IPS DF 6.9 (cell line): ENCODE data around the gene TTBK1.

ENCODE experiments used
- DNase-seq: peaks from one replicate; pipeline ENCODE4 v3.0.0-alpha.2; 2013; ENCODE audit warnings: low read depth, low spot score
- H3K27ac ChIP-seq: one replicate; pipeline ENCODE4 v1.5.1; 2013; ENCODE audit warnings: low read length, control low read depth
- H3K27me3 ChIP-seq: 2 replicates; pipeline ENCODE4 v1.6.1; 2013; ENCODE audit warnings: mild to moderate bottlenecking, low read length; ENCODE audit not compliant: control insufficient read depth, insufficient read depth
- H3K36me3 ChIP-seq: 2 replicates; pipeline ENCODE4 v1.6.1; 2013; ENCODE audit warnings: low read length; ENCODE audit not compliant: control insufficient read depth, insufficient read depth
- H3K4me1 ChIP-seq: 2 replicates; pipeline ENCODE4 v1.6.1; 2013; ENCODE audit warnings: low read length; ENCODE audit not compliant: control insufficient read depth, insufficient read depth
- H3K4me3 ChIP-seq: 2 replicates; pipeline ENCODE4 v1.5.1; 2013; ENCODE audit warnings: mild to moderate bottlenecking, low read length
- H3K9me3 ChIP-seq: 2 replicates; pipeline ENCODE4 v1.6.1; 2013; ENCODE audit warnings: low read length, inconsistent platforms; ENCODE audit not compliant: control insufficient read depth, insufficient read depth
- whole genome bisulfite sequencing: extraction: QIAGEN DNeasy Blood & Tissue Kit; methylation state at CpG from one replicate; pipeline ENCODE4 v1.1.7; 2013; ENCODE audit warnings: mixed read lengths, missing lambda C conversion rate; ENCODE audit not compliant: insufficient read length, insufficient coverage; 5-methylcytosine and 5-hydroxymethylcytosine counted together

TTBK1 gene

GRCh38 chr6:43286980-43287716 lies 43.9 kb downstream of the TTBK1 start:
- H3K27me3 ChIP-seq = no peaks in the 10 kb centered on the region; the same call in 1 of the 2 replicates

GRCh38 chr6:43287717-43288679 lies 44.7 kb downstream of the TTBK1 start:
- H3K27me3 ChIP-seq = no peaks in the 10 kb centered on the region; the same call in 1 of the 2 replicates
- H3K4me3 ChIP-seq = no peak overlapping the region
- H3K9me3 ChIP-seq = no peaks in the 10 kb centered on the region
- no CpG with 5 or more reads among the region's 7 CpGs for WGBS
- DNase-seq = no peak
- peaks cover 3% of the 10 kb centered on the region for H3K4me1 ChIP-seq
- no peaks in the 10 kb centered on the region for H3K36me3 ChIP-seq
- H3K27ac ChIP-seq = no peak overlapping the region

More at GRCh38 chr6:43286980-43287716, 43.9 kb downstream of the TTBK1 start:
- H3K4me3 ChIP-seq = no peak overlapping the region
- no peak overlapping the region for H3K27ac ChIP-seq
- no peak for DNase-seq
- H3K4me1 ChIP-seq = peaks cover 3% of the 10 kb centered on the region
- no peaks in the 10 kb centered on the region for H3K9me3 ChIP-seq
- H3K36me3 ChIP-seq = no peaks in the 10 kb centered on the region
- WGBS = no CpG with 5 or more reads among the region's 10 CpGs

DNA sequence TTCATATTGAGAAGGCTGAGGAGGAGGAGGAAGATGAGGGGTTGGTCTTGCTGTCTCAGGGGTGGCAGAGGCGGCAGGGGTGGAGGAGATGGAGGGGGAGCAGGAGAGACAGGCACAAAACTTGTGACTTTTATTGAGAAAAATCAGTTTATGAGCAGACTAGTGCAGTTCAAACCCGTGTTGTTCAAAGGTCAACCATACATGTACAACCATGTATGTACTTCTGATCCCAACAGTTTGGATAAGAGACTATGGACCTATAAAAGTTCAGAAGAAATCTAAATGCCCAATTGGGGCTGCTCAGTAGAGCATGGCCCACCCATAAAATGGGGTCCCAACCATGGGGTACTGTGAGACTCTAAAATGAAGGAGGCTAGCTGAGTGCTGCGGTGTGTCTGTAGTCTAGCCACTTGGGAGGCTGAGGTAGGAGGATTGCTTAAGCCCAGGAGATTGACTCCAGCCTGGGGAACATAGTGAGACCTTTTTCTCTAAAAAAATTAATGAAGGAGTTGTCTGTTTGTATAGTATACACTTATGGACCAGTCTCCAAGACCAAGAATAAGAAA lies 47.1 kb downstream of the TTBK1 start:
- no CpG with 5 or more reads among the region's 3 CpGs for WGBS
- DNase-seq = no peak
- Histone ChIP-seq H3K27me3 (no peaks in the 10 kb centered on the region; the same call in 1 of the 2 replicates), H3K36me3 (no peaks in the 10 kb centered on the region), H3K9me3 (no peaks in the 10 kb centered on the region), H3K4me1 (no peaks in the 10 kb centered on the region; the same call in 1 of the 2 replicates), H3K27ac (no peak overlapping the region), H3K4me3 (no peak overlapping the region)

DNA sequence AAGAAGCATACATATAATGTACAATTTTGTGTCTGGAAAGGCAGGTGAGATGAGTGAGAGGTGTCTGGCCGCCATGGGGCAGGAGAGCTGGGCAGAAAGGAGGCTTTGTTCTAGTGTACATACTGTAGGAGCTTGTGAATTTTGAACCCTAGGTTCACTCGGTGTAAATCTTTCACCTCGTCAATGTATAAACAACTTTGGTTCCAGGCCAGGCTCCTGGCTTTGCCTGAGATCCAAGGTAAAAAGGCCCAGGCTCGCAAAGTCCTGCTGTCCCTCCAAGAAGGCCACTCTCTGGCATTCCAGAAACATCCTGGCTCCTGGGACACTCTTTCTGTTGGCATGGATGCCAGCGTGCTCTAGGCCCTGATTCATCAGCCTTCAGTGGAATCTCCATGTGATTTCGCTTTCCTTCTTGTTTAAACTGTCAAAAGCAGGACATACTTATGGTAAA lies 47.6 kb downstream of the TTBK1 start:
- no CpG with 5 or more reads among the region's 6 CpGs for WGBS
- DNase-seq = no peak
- Histone ChIP-seq H3K27me3 (no peaks in the 10 kb centered on the region; the same call in 1 of the 2 replicates), H3K36me3 (no peaks in the 10 kb centered on the region), H3K27ac (no peak overlapping the region), H3K9me3 (no peaks in the 10 kb centered on the region), H3K4me1 (no peaks in the 10 kb centered on the region; the same call in 1 of the 2 replicates), H3K4me3 (no peak overlapping the region)

GRCh38 chr6:43291708-43292107 lies 48.4 kb downstream of the TTBK1 start:
- no CpG with 5 or more reads among the region's 2 CpGs for WGBS
- H3K9me3 ChIP-seq = no peaks in the 10 kb centered on the region
- DNase-seq = no peak
- H3K36me3 ChIP-seq = no peaks in the 10 kb centered on the region
- no peak overlapping the region for H3K4me3 ChIP-seq
- no peak overlapping the region for H3K27ac ChIP-seq
- H3K4me1 ChIP-seq = no peaks in the 10 kb centered on the region; the same call in 1 of the 2 replicates
- H3K27me3 ChIP-seq = no peaks in the 10 kb centered on the region

DNA sequence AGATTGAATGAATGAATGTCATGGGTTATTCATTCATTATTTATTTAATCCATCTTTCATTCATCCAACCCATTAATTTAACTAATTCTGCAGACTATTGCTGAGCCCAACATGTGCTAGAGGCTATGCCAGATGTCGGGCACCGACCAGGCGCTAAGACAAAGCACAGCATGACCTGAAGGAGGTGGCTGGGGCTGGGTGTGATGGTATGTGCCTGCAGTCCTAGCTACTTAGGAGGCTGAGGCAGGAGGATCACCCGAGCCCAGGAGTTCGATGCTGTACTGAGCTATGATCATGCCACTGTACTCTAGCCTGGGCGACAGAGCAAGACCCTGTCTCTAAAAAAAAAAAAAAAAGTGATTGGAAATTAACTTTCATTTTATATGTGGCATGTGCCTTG lies 49.1 kb downstream of the TTBK1 start:
- DNase-seq = no peak
- Histone ChIP-seq H3K27ac (no peak overlapping the region), H3K4me1 (no peaks in the 10 kb centered on the region; the same call in 1 of the 2 replicates), H3K4me3 (no peak overlapping the region), H3K9me3 (no peaks in the 10 kb centered on the region), H3K36me3 (no peaks in the 10 kb centered on the region), H3K27me3 (no peaks in the 10 kb centered on the region)
- no CpG with 5 or more reads among the region's 6 CpGs for WGBS

DNA sequence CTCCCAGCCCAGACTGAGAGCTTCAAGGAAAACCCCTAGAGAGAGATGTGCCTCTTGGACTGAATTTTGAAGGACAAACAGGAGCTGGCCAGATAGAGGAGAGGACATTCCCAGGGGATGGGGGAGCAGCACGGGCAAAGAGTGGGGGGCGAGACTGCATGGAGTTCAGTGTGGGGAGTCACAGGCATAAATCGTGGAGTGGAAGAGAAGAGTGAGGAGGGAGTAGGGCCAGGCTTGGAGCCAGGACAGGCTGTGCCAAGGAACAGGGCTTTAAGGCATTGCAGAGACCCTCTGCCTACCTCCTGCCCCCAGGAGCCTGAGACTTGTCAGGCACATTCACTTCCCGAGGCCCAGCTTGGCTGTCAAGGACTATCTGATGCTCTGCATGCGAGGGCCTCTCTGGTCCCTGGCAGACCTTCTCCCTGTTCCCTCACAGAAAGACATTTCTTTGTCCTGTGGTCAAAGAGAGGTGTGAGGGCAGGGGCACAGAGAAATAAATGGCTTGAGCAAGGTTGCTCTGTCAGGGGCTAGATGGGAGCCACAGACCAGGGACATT lies 49.6 kb downstream of the TTBK1 start:
- whole genome bisulfite sequencing = no CpG with 5 or more reads among the region's 5 CpGs
- Histone ChIP-seq H3K27me3 (no peaks in the 10 kb centered on the region), H3K27ac (no peak overlapping the region), H3K4me1 (no peaks in the 10 kb centered on the region), H3K4me3 (no peak overlapping the region), H3K36me3 (no peaks in the 10 kb centered on the region), H3K9me3 (no peaks in the 10 kb centered on the region)
- no peak for DNase-seq

DNA sequence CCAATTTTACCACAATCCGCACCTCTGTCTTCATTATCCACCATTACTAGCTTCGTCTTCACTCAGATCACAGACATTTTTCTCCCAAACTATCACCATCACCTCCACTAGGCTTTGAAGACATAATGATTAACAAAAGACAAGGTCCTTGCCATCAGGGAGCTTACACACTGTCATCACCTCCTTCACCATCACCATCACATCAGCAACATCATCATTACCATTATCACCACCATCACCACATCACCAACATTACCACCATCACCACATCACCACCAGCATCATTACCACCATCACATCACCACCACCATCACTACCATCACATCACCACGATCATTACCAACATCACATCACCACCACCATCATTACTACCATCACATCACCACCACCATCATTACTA lies 50.4 kb downstream of the TTBK1 start:
- Histone ChIP-seq H3K4me1 (no peaks in the 10 kb centered on the region), H3K4me3 (no peak overlapping the region), H3K9me3 (no peaks in the 10 kb centered on the region), H3K27ac (no peak overlapping the region), H3K27me3 (no peaks in the 10 kb centered on the region), H3K36me3 (no peaks in the 10 kb centered on the region)
- WGBS = 100% methylated on average over 3 of the region's 3 CpGs
- no peak for DNase-seq

GRCh38 chr6:43294536-43294935 lies 51.3 kb downstream of the TTBK1 start:
- no peak overlapping the region for H3K4me3 ChIP-seq
- no peaks in the 10 kb centered on the region for H3K4me1 ChIP-seq
- WGBS = 100% methylated on average over 2 of the region's 3 CpGs
- no peak overlapping the region for H3K27ac ChIP-seq
- H3K9me3 ChIP-seq = no peaks in the 10 kb centered on the region
- no peaks in the 10 kb centered on the region for H3K27me3 ChIP-seq
- H3K36me3 ChIP-seq = no peaks in the 10 kb centered on the region
- DNase-seq = no peak

DNA sequence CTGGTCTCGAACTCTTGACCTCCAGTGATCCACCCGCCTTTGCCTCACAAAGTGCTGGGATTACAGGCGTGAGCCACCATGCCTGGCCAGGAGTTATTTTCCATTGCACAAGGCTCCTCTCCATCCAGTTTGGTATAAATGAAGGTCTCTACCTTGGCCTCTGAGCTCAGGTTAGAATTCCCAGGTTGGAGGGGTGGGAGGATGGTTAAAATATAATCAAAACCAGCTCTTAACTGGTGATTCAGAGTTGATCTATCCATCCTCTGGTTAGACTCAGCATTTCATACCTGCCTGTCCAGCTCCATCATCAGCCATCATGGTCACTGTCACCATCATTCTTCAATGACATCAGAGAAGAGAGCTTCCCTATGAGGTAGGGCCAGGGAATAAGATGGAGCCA lies 52.2 kb downstream of the TTBK1 start:
- Histone ChIP-seq H3K4me1 (no peaks in the 10 kb centered on the region), H3K36me3 (no peaks in the 10 kb centered on the region), H3K27me3 (no peaks in the 10 kb centered on the region), H3K9me3 (no peaks in the 10 kb centered on the region), H3K27ac (no peak overlapping the region), H3K4me3 (no peak overlapping the region)
- no peak for DNase-seq
- WGBS = no CpG with 5 or more reads among the region's 3 CpGs
